Activated CD4-positive, alpha-beta T cell treated with anti-CD3 and anti-CD28 coated beads for 36 hours (primary cell): ENCODE measurements around the gene NVL. TPM values are rescaled to one million over a fixed set of nuclear protein-coding genes. Genes with fewer than 3 reads are reported as not detected.
"Not testable (repeated sequence)": the region's sequence is repeated elsewhere in the genome, so short reads cannot be mapped to it uniquely, and the experiment has no call there.

Source experiments
- ATAC-seq: fragments of 200-7000 bp; cut with Tn5 transposase; one replicate; pipeline ENCODE4 v1.10.0; 2021; ENCODE audit warnings: mild to moderate bottlenecking, moderate library complexity
- CTCF ChIA-PET: fragments of 350-600 bp; sonication (Branson Sonifier 250); formaldehyde crosslinking; loops from one replicate; lab custom pipeline; 2021; ENCODE audit warnings: antibody characterized with exemption; lab: Charles Lee
- POLR2A ChIA-PET: fragments of 350-600 bp; sonication (Branson Sonifier 250); formaldehyde crosslinking; loops from one replicate; lab custom pipeline; 2021; ENCODE audit warnings: antibody characterized with exemption, inconsistent platforms; lab: Charles Lee
- DNase-seq: peaks from one replicate; pipeline ENCODE4 v3.0.0-alpha.2; 2020
- H3K27ac Mint-ChIP-seq: one replicate; pipeline ENCODE4 v1.8.0; 2021; ENCODE audit warnings: mixed read lengths
- H3K27me3 Mint-ChIP-seq: one replicate; pipeline ENCODE4 v1.8.0; 2021; ENCODE audit warnings: mixed read lengths
- H3K36me3 Mint-ChIP-seq: one replicate; pipeline ENCODE4 v1.8.0; 2021; ENCODE audit warnings: low read depth, mixed read lengths
- H3K4me1 Mint-ChIP-seq: one replicate; pipeline ENCODE4 v1.8.0; 2021; ENCODE audit warnings: mixed read lengths
- H3K4me3 Mint-ChIP-seq: one replicate; pipeline ENCODE4 v1.8.0; 2021; ENCODE audit warnings: mild to moderate bottlenecking, moderate library complexity, mixed read lengths
- H3K9me3 Mint-ChIP-seq: one replicate; pipeline ENCODE4 v1.8.0; 2021; ENCODE audit warnings: low read depth, mixed read lengths
- intact Hi-C, 2 experiments: fragments of 100-400 bp; cut with DNase I in 1 of 2; cut with micrococcal nuclease in 1 of 2; formaldehyde crosslinking; loops; one replicate each; pipeline versions ENCODE4 v1.14.2 to v1.15.1; 2022 to 2024; cut with DNase I, micrococcal nuclease
- total RNA-seq, 2 experiments: library from RNA; stranded (reverse); gene quantifications; one replicate each; pipeline ENCODE4 v1.2.3, GENCODE V29; 2021

The NVL gene
- total RNA-seq, 2 experiments from 2014 or later: 34.2 to 44.1 TPM

DNA sequence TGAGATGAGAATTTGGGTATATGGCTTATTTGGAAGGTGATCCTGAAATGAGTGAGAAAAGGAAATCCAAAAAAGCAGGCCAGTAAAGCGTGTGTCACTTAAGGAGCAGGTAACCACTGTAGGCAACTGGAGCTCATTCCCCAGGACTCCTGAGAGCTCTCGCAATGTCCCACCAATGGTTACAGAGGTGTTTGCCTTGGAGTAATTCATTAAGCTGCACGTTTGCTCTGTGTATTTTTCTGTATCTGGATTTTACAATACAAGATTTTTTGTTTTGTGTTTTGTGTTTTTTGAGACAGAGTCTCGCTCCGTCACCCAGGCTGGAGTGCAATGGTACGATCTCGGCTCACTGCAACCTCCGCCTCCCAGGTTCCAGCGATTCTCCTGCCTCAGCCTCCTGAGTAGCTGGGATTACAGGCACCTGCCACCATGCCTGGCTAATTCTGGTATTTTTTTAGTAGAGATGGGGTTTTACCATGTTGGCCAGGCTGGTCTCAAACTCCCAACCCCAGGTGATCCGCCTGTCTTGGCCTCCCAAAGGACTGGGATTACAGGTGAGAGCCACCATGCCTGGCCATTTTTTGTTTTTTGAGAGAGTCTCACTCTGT, 123.9 kb downstream of the NVL start:
- not testable (repeated sequence) for H3K9me3 Mint-ChIP-seq, DNase-seq, H3K36me3 Mint-ChIP-seq, H3K27me3 Mint-ChIP-seq, H3K4me3 Mint-ChIP-seq, ATAC-seq
- peak overlapping the region; percentile 61 for H3K27ac Mint-ChIP-seq
- intact Hi-C loops: loop anchor here in 1 of 2 experiments (1.0 to 2.0 kb wide), 2 partner anchors 24 to 37 kb away; no protein-coding TSS in a partner anchor
- CTCF ChIA-PET: interaction anchor here (1.6 to 1.7 kb wide), 2 partner anchors 15 to 90 kb away, joined by 4 to 9 read pairs; no protein-coding TSS in a partner anchor
- POLR2A ChIA-PET: interaction anchor here (1.0 kb wide), 1 partner anchor 27 kb away, joined by 4 read pairs; no protein-coding TSS in a partner anchor
- H3K4me1 Mint-ChIP-seq: peaks cover 13% of the 10 kb centered on the region

DNA sequence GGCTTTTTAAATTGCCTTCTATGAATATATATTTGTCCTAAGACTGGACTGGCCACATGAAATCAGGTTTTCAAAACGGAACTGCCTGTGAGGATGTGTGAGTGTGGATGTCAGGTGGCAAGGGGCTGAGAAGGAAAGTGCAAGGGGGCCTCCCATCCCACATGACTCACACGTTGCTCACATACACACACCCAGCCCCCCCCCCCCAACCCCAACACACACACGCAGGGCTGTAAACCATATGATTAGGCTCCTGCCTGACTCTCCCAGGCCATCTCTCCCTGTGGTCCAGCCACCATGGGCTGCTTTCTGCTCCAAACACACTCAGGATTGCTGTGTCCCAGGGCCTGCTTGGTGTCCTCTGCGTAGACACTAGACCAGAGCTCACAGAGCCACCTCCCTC, 124.5 kb downstream of the NVL start:
- DNase-seq (peak; percentile 73), ATAC-seq (peak; percentile 92)
- no peak overlapping the region for H3K4me3 Mint-ChIP-seq
- H3K36me3 Mint-ChIP-seq: no peaks in the 10 kb centered on the region
- no peaks in the 10 kb centered on the region for H3K9me3 Mint-ChIP-seq
- ChIA-PET POLR2A (interaction anchor here (1.0 to 1.1 kb wide), 2 partner anchors 27 to 36 kb away, joined by 3 to 4 read pairs; no protein-coding TSS in a partner anchor), CTCF (interaction anchor here (0.7 to 1.7 kb wide), 4 partner anchors 14 to 90 kb away, joined by 3 to 9 read pairs (median 4); partner anchors contain the start of gene DEGS1)
- H3K27ac Mint-ChIP-seq: peak overlapping the region; percentile 61
- peaks cover 13% of the 10 kb centered on the region for H3K4me1 Mint-ChIP-seq
- H3K27me3 Mint-ChIP-seq: no peaks in the 10 kb centered on the region
- intact Hi-C loops: loop anchor here in 1 of 2 experiments (1.0 to 2.0 kb wide), 2 partner anchors 23 to 37 kb away; no protein-coding TSS in a partner anchor

DNA sequence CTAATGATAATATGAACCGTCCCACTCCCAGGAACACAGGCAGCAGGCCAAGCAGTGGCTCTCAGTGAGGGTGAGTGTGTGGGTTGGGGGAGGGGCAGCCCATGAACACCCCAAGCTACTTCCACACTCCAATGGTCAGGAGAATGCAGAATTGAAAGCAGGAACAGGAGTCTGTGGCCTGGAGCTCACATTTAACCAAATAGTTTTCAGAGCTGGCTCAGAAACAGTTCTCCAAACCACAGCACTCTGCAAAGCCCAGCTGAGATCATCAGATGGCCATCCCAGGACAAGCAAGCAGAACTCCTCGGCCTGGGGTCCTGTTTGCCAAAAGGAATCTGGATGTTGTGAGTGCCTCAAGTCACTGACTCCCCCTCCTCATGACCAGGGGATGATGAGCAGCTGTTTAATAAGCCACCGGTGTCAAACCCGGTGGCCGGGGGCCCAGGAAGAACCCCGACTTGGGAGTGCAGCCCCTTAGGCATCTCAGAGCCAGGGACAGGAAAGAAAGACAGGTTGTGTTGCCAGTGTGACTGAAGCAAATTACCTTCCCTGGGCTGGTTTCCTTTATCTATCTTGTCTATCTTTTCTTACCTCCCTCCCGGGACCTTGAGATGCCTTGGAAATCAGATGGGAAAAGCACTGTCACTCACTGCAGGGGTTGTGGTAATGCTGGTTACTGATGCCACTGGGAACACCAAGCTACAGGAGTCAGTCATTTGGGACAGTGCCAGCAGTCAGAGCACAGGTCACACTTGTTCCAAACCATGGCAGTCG, 126.5 kb downstream of the NVL start:
- intact Hi-C loops: loop anchor here in 1 of 2 experiments (2.0 kb wide), 1 partner anchor 35 kb away; no protein-coding TSS in a partner anchor
- ChIA-PET CTCF (interaction anchor here (1.6 kb wide), 1 partner anchor 130 kb away, joined by 6 read pairs; no protein-coding TSS in a partner anchor), POLR2A (no interaction called here)
- no peaks in the 10 kb centered on the region for H3K27me3 Mint-ChIP-seq
- H3K27ac Mint-ChIP-seq: no peak overlapping the region
- no peaks in the 10 kb centered on the region for H3K9me3 Mint-ChIP-seq
- peaks cover 13% of the 10 kb centered on the region for H3K4me1 Mint-ChIP-seq
- DNase-seq (no peak), ATAC-seq (no peak)
- H3K36me3 Mint-ChIP-seq: no peaks in the 10 kb centered on the region
- no peak overlapping the region for H3K4me3 Mint-ChIP-seq

DNA sequence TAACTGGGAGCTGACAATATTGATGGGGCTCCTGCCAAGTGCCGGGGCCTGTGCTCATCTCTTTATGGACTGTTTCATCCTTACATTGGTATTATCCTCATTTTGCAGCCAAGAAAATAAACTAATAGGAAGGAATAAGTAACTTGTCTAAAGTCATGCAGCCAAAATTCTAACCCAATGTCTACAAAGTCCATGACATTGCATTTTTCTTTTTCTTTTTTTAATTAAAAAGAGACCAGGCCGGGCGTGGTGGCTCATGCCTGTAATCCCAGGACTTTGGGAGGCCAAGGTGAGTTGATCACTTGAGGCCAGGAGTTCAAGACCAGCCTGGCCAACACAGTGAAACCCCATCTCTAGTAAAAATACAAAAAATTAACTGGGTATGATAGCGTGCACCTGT, 128.1 kb downstream of the NVL start:
- intact Hi-C loops: no loop called here
- ChIA-PET CTCF (no interaction called here), POLR2A (no interaction called here)
- Mint-ChIP-seq H3K27me3 (no peaks in the 10 kb centered on the region), H3K36me3 (no peaks in the 10 kb centered on the region), H3K9me3 (no peaks in the 10 kb centered on the region), H3K4me3 (no peak overlapping the region), H3K4me1 (peaks cover 13% of the 10 kb centered on the region), H3K27ac (no peak overlapping the region)
- DNase-seq: no peak
- no peak for ATAC-seq

DNA sequence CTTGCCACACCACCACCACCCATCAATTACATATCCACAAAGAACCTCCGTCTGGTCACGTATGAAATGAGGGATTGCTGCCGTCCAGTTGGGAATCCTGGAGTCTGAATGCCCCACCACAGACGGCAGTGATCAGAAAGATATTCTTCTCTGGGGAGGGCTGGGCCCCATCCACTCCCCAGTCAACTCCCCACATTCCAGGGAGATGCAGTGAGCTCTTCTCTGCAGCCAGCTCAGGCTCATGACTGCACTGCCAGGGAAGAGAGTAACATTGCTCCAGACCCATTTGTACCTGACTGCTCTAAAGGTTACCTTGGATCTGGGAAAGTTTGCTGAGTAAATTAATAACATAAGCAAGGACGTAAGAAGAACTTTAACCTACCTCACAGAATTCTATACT, 128.6 kb downstream of the NVL start:
- CTCF ChIA-PET: no interaction called here
- no peak for ATAC-seq
- H3K4me3 Mint-ChIP-seq: no peak overlapping the region
- intact Hi-C loops: no loop called here
- no peak overlapping the region for H3K27ac Mint-ChIP-seq
- POLR2A ChIA-PET: no interaction called here
- no peaks in the 10 kb centered on the region for H3K27me3 Mint-ChIP-seq
- no peaks in the 10 kb centered on the region for H3K36me3 Mint-ChIP-seq
- DNase-seq: no peak
- H3K4me1 Mint-ChIP-seq: peaks cover 13% of the 10 kb centered on the region
- no peaks in the 10 kb centered on the region for H3K9me3 Mint-ChIP-seq

DNA sequence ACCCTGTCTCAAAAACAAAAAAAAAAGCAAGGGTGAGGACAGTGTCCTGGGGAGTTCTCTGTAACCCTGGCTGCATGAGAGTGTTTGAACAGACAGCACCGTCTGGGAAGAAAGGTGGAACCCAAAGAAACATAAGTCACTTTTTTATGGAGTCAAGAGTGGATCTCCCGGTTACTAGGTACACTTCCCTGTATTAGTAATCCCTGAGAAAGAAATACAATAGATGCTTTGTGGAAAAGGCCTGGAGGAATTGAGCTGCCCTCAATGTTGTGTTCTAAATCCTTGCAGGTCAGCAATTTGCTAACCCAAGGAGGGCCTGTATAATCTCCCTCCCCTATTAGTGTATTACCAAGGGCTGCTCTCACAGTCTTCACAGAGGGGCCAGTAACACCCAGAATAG, 130.3 kb downstream of the NVL start:
- ChIA-PET POLR2A (no interaction called here), CTCF (no interaction called here)
- DNase-seq: no peak
- Mint-ChIP-seq H3K27me3 (no peaks in the 10 kb centered on the region), H3K4me1 (peaks cover 8% of the 10 kb centered on the region), H3K9me3 (no peaks in the 10 kb centered on the region), H3K36me3 (peaks cover 4% of the 10 kb centered on the region), H3K4me3 (no peak overlapping the region), H3K27ac (no peak overlapping the region)
- no peak for ATAC-seq
- intact Hi-C loops: no loop called here

DNA sequence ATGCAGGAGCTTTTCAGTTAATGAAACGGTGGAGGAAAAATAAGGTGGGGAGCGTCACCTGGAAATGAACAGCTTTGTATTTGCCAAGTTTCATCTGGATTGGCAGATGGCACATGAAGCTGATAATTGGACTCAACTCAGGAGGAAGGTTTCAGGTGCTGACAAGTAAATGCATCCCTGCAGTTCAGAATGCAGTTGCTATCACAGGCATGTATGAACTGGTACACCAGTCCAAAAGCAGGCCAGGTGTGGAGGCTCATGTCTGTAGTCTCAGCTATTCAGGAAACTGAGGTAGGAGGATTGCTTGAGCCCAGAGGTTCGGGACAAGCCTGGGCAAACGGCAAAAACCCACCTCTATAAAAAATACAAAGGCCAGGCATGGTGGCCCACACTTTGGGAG, 131.4 kb downstream of the NVL start:
- no peak overlapping the region for H3K27ac Mint-ChIP-seq
- CTCF ChIA-PET: no interaction called here
- H3K4me3 Mint-ChIP-seq: no peak overlapping the region

DNA sequence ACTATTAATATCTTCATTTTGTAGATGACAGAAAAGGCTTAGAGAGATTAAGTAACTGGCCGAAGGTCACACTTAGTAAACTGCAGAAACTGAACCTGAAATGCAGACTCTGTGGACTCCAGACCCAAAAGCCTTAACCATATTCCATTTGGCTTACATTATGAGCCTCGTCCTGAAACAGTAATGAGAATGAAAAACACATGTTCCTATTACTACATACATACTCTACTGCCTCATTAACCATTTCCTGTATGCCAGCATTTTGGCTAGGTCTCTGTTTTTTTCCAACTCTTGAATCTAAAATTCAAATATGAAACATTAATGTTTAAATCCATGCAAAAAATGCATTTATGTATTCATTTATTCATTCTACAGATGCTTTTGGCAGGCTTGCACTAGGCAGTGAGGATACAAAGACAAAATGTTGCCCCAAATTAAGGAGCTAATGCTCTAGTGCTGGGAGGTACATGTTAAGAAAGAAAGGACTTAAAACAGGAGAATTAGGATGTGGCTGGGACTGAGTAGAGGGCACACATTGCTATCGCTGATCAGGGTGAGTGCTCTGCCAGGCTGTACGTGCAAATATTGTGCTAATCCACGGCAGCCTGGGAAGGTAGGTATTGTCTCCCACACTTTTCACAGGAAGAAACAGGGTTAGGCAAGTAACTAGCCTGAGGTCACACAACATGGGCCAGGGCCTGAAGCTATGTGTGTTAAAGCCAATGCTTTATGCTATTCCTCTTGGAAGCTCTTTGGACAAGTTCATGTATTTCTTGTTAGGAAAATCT, 133.0 kb downstream of the NVL start:
- POLR2A ChIA-PET: interaction anchor here (0.8 kb wide), 1 partner anchor 28 kb away, joined by 6 read pairs; no protein-coding TSS in a partner anchor

More for the DNA sequence above, 131.4 kb downstream of the NVL start:
- POLR2A ChIA-PET: no interaction called here
- Mint-ChIP-seq H3K27me3 (no peaks in the 10 kb centered on the region), H3K9me3 (no peaks in the 10 kb centered on the region), H3K4me1 (peaks cover 3% of the 10 kb centered on the region), H3K36me3 (peaks cover 12% of the 10 kb centered on the region)
- intact Hi-C loops: no loop called here
- DNase-seq (no peak), ATAC-seq (no peak)

GRCh38 chr1:224193319-224193966, 136.5 kb downstream of the NVL start:
- Mint-ChIP-seq H3K9me3 (no peaks in the 10 kb centered on the region), H3K27ac (no peak overlapping the region), H3K36me3 (peaks cover 30% of the 10 kb centered on the region), H3K27me3 (no peaks in the 10 kb centered on the region), H3K4me3 (no peak overlapping the region), H3K4me1 (peaks cover 21% of the 10 kb centered on the region)
- ATAC-seq: peak; percentile 25
- POLR2A ChIA-PET: no interaction called here
- CTCF ChIA-PET: interaction anchor here (0.6 to 1.2 kb wide), 3 partner anchors 19 to 1437 kb away, joined by 3 read pairs; no protein-coding TSS in a partner anchor
- intact Hi-C loops: no loop called here
- no peak for DNase-seq

More for the DNA sequence above, 133.0 kb downstream of the NVL start:
- H3K4me3 Mint-ChIP-seq: no peak overlapping the region
- CTCF ChIA-PET: interaction anchor here (0.6 kb wide), 1 partner anchor 377 kb away, joined by 3 read pairs; no protein-coding TSS in a partner anchor
- ATAC-seq (no peak), DNase-seq (no peak)
- H3K27me3 Mint-ChIP-seq: no peaks in the 10 kb centered on the region
- peak overlapping the region; percentile 1 for H3K27ac Mint-ChIP-seq
- H3K4me1 Mint-ChIP-seq: peaks cover 11% of the 10 kb centered on the region
- intact Hi-C loops: no loop called here
- no peaks in the 10 kb centered on the region for H3K9me3 Mint-ChIP-seq
- H3K36me3 Mint-ChIP-seq: peaks cover 23% of the 10 kb centered on the region

GRCh38 chr1:224192082-224192788, 137.7 kb downstream of the NVL start:
- DNase-seq (peak; percentile 31), ATAC-seq (peak; percentile 82)
- no peak overlapping the region for H3K4me3 Mint-ChIP-seq

More at GRCh38 chr1:224192082-224192788, 137.7 kb downstream of the NVL start:
- ChIA-PET CTCF (interaction anchor here (0.8 to 1.2 kb wide), 4 partner anchors 10 to 141 kb away, joined by 3 to 5 read pairs (median 3); no protein-coding TSS in a partner anchor), POLR2A (interaction anchor here (0.7 to 1.2 kb wide), 2 partner anchors 9 to 240 kb away, joined by 6 to 7 read pairs; partner anchors contain the start of gene DEGS1)
- peaks cover 27% of the 10 kb centered on the region for H3K4me1 Mint-ChIP-seq
- H3K27ac Mint-ChIP-seq: peak overlapping the region; percentile 77
- no peaks in the 10 kb centered on the region for H3K27me3 Mint-ChIP-seq
- no peaks in the 10 kb centered on the region for H3K9me3 Mint-ChIP-seq
- peaks cover 30% of the 10 kb centered on the region for H3K36me3 Mint-ChIP-seq
- intact Hi-C loops: no loop called here
